A549 (cell line): Measurements from ENCODE around the gene IFI27L1.

Experiments
- CHD2 ChIP-seq: fragments of 150-350 bp; IDR thresholded peaks from 2 replicates; pipeline ENCODE4 v1.6.1; 2014; ENCODE audit warnings: low read length; ENCODE audit not compliant: partially characterized antibody
- ZFP36 ChIP-seq: fragments of 450-650 bp; IDR thresholded peaks from 2 replicates; pipeline ENCODE4 v1.6.1; 2014; ENCODE audit warnings: borderline replicate concordance; ENCODE audit not compliant: partially characterized antibody

GRCh38 chr14:94058674-94059138, 22.4 kb upstream of the IFI27L1 start:
- TF ChIP-seq ZFP36 = no peak
- TF ChIP-seq CHD2 = no peak
